Measurements from ENCODE around the gene PNPLA2.

- TF ChIP-seq POLR2A (IDR thresholded peaks at IDR 0.05; ENCODE audit: low read length) (no peak), GATA1 (IDR thresholded peaks at IDR 0.05; ENCODE audit: low read depth, low read length) (no peak)
These were observed 47.8 kb upstream of the PNPLA2 start for GRCh38 chr11:770642-771616.
